MM.1S (cell line): ENCODE data around the gene TRABD2B.

ENCODE experiments used
- DNase-seq: peaks from one replicate; pipeline ENCODE4 v3.0.0-alpha.2; 2015
- H2AFZ ChIP-seq: fragments of 300-600 bp; sonication (generic); 2 replicates; pipeline ENCODE4 v1.6.0; 2016; ENCODE audit warnings: antibody characterized with exemption, low read length
- H3F3A ChIP-seq: fragments of 300-600 bp; sonication (generic); 2 replicates; pipeline ENCODE4 v1.6.1; 2016; ENCODE audit warnings: mild to moderate bottlenecking, antibody characterized with exemption, low read length, moderate library complexity, mixed read lengths; ENCODE audit not compliant: insufficient read depth
- H3K27ac ChIP-seq: fragments of 300-600 bp; sonication (generic); 2 replicates; pipeline ENCODE4 v1.5.1; 2016; ENCODE audit warnings: mild to moderate bottlenecking, low read length
- H3K27me3 ChIP-seq: fragments of 300-600 bp; sonication (generic); replicated peaks from 2 replicates; pipeline ENCODE4 v1.6.0; 2016; ENCODE audit warnings: low read length; ENCODE audit not compliant: insufficient read depth
- H3K36me3 ChIP-seq: fragments of 300-600 bp; sonication (generic); replicated peaks from 2 replicates; pipeline ENCODE4 v1.6.1; 2016; ENCODE audit warnings: mild to moderate bottlenecking, low read length, mixed read lengths; ENCODE audit not compliant: insufficient read depth
- H3K4me1 ChIP-seq: fragments of 300-600 bp; sonication (generic); 2 replicates; pipeline ENCODE4 v1.6.1; 2016; ENCODE audit warnings: low read length, mixed read lengths
- H3K4me2 ChIP-seq: fragments of 300-600 bp; sonication (generic); 2 replicates; pipeline ENCODE4 v1.6.0; 2016; ENCODE audit warnings: low read depth, low read length
- H3K4me3 ChIP-seq: fragments of 300-600 bp; sonication (generic); 2 replicates; pipeline ENCODE4 v1.5.1; 2016; ENCODE audit warnings: low read length, mixed read lengths
- H3K79me2 ChIP-seq: fragments of 300-600 bp; sonication (generic); 2 replicates; pipeline ENCODE4 v1.6.1; 2016; ENCODE audit warnings: mixed run types, low read length, mixed read lengths
- H3K9ac ChIP-seq: fragments of 300-600 bp; sonication (generic); 2 replicates; pipeline ENCODE4 v1.6.1; 2016; ENCODE audit warnings: low read length, mixed read lengths
- H3K9me2 ChIP-seq: fragments of 300-600 bp; sonication (generic); replicated peaks from 2 replicates; pipeline ENCODE4 v1.6.1; 2016; ENCODE audit warnings: mild to moderate bottlenecking, low read length, mixed read lengths; ENCODE audit not compliant: insufficient read depth
- H3K9me3 ChIP-seq: fragments of 300-600 bp; sonication (generic); replicated peaks from 2 replicates; pipeline ENCODE4 v1.6.1; 2016; ENCODE audit warnings: mild to moderate bottlenecking, low read length, mixed read lengths; ENCODE audit not compliant: insufficient read depth
- H4K20me1 ChIP-seq: fragments of 300-600 bp; sonication (generic); 2 replicates; pipeline ENCODE4 v1.6.1; 2016; ENCODE audit warnings: mild to moderate bottlenecking, low read length, moderate library complexity, mixed read lengths; ENCODE audit not compliant: insufficient read depth
- CTCF ChIP-seq: fragments of 300-600 bp; sonication (generic); IDR thresholded peaks from 2 replicates; pipeline ENCODE4 v1.5.1; 2016; ENCODE audit warnings: antibody characterized with exemption, low read length, mixed read lengths
- EZH2 ChIP-seq: fragments of 300-600 bp; sonication (generic); optimal IDR thresholded peaks from 2 replicates; pipeline ENCODE3; 2017; ENCODE audit warnings: low read depth, mild to moderate bottlenecking, antibody characterized with exemption, low read length, mixed read lengths
- EZH2phosphoT487 ChIP-seq: fragments of 300-600 bp; sonication (generic); IDR thresholded peaks from 2 replicates; pipeline ENCODE4 v1.6.1; 2018; ENCODE audit warnings: antibody characterized with exemption, low read length

TRABD2B gene

GRCh38 chr1:47883963-47884362 is 113.2 kb downstream of the TRABD2B start:
- Histone ChIP-seq H4K20me1 (no peaks in the 10 kb centered on the region), H3K9me2 (no peaks in the 10 kb centered on the region), H3K4me1 (no peaks in the 10 kb centered on the region), H3K4me2 (no peak overlapping the region), H3K36me3 (no peaks in the 10 kb centered on the region), H3K4me3 (no peak overlapping the region), H3F3A (no peaks in the 10 kb centered on the region), H3K27me3 (no peaks in the 10 kb centered on the region), H3K79me2 (no peaks in the 10 kb centered on the region), H3K27ac (no peak overlapping the region), H3K9me3 (no peaks in the 10 kb centered on the region), H3K9ac (no peak overlapping the region), H2AFZ (no peak overlapping the region)
- no peak for DNase-seq
- no peak for TF ChIP-seq EZH2
- TF ChIP-seq CTCF = no peak
- TF ChIP-seq EZH2phosphoT487 = no peak

GRCh38 chr1:47881505-47882442 is 115.4 kb downstream of the TRABD2B start:
- Histone ChIP-seq H3K9ac (no peak overlapping the region), H3K79me2 (no peaks in the 10 kb centered on the region), H2AFZ (no peak overlapping the region), H3K4me1 (no peaks in the 10 kb centered on the region), H3K36me3 (no peaks in the 10 kb centered on the region), H3K27ac (no peak overlapping the region), H3K9me3 (no peaks in the 10 kb centered on the region), H3F3A (no peaks in the 10 kb centered on the region), H3K27me3 (no peaks in the 10 kb centered on the region), H4K20me1 (no peaks in the 10 kb centered on the region), H3K4me3 (no peak overlapping the region), H3K4me2 (no peak overlapping the region), H3K9me2 (no peaks in the 10 kb centered on the region)
- no peak for DNase-seq
- TF ChIP-seq EZH2 (no peak), CTCF (no peak), EZH2phosphoT487 (no peak)

- H4K20me1 ChIP-seq = no peaks in the 10 kb centered on the region
- no peaks in the 10 kb centered on the region for H3K27me3 ChIP-seq
- no peak overlapping the region for H3K4me2 ChIP-seq
- no peaks in the 10 kb centered on the region for H3K79me2 ChIP-seq
- no peaks in the 10 kb centered on the region for H3K4me1 ChIP-seq
- no peaks in the 10 kb centered on the region for H3K36me3 ChIP-seq
- H3K9me3 ChIP-seq = no peaks in the 10 kb centered on the region
- no peak overlapping the region for H2AFZ ChIP-seq
- no peaks in the 10 kb centered on the region for H3F3A ChIP-seq
- TF ChIP-seq EZH2 (no peak), EZH2phosphoT487 (no peak), CTCF (no peak)
- DNase-seq = no peak
- no peak overlapping the region for H3K4me3 ChIP-seq
- H3K9me2 ChIP-seq = no peaks in the 10 kb centered on the region
- no peak overlapping the region for H3K27ac ChIP-seq
- H3K9ac ChIP-seq = no peak overlapping the region
These were observed 120.6 kb downstream of the TRABD2B start for GRCh38 chr1:47876587-47876963.
